SK-N-SH treated with all-trans-retinoic acid at 6 μM for 48 hours (cell line): ENCODE measurements around the gene NALCN.

Experiments
- ARNTL ChIP-seq: fragments of 450-650 bp; formaldehyde crosslinking; IDR thresholded peaks from 2 replicates; pipeline ENCODE4 v1.5.0; 2020; ENCODE audit warnings: low read depth, mild to moderate bottlenecking, moderate library complexity, borderline replicate concordance
- ESRRG ChIP-seq: fragments of 250-450 bp; sonication (Bioruptor Pico); IDR thresholded peaks from 2 replicates; pipeline ENCODE4 v1.6.1; 2021; ENCODE audit warnings: mild to moderate bottlenecking
- ISL1 ChIP-seq: fragments of 250-450 bp; sonication (Bioruptor Pico); IDR thresholded peaks from 2 replicates; pipeline ENCODE4 v2.1.2; 2022; ENCODE audit warnings: mild to moderate bottlenecking, moderate library complexity
- PATZ1 ChIP-seq: fragments of 250-450 bp; sonication (Bioruptor Pico); IDR thresholded peaks from 2 replicates; pipeline ENCODE4 v1.8.0; 2020; ENCODE audit warnings: mild to moderate bottlenecking, moderate library complexity, borderline replicate concordance
- PPARA ChIP-seq: fragments of 250-450 bp; sonication (Bioruptor Pico); IDR thresholded peaks from 2 replicates; pipeline ENCODE4 v1.5.0; 2020; ENCODE audit warnings: mild to moderate bottlenecking, borderline replicate concordance
- RARB ChIP-seq: fragments of 250-450 bp; sonication (Bioruptor Pico); IDR thresholded peaks from 2 replicates; pipeline ENCODE4 v1.8.0; 2021; ENCODE audit warnings: mild to moderate bottlenecking, moderate library complexity
- TSHZ2 ChIP-seq: fragments of 250-450 bp; sonication (Bioruptor Pico); IDR thresholded peaks from 2 replicates; pipeline ENCODE4 v1.5.0; 2020; ENCODE audit warnings: mild to moderate bottlenecking, moderate library complexity
- ZFP30 ChIP-seq: fragments of 450-650 bp; formaldehyde crosslinking; IDR thresholded peaks from 2 replicates; pipeline ENCODE4 v1.5.0; 2022; ENCODE audit warnings: mild to moderate bottlenecking, moderate library complexity
- ZNF8 ChIP-seq: fragments of 450-650 bp; formaldehyde crosslinking; IDR thresholded peaks from 2 replicates; pipeline ENCODE4 v1.5.0; 2020; ENCODE audit warnings: mild to moderate bottlenecking, moderate library complexity

GRCh38 chr13:101417501-101417900 lies 1.2 kb upstream of the NALCN start:
- TF ChIP-seq TSHZ2 (CRISPR knock-in tag) (no peak), ZNF8 (no peak), PATZ1 (no peak), ZFP30 (no peak), ARNTL (CRISPR knock-in tag) (no peak), ESRRG (CRISPR knock-in tag) (no peak), PPARA (CRISPR knock-in tag) (no peak), ISL1 (CRISPR knock-in tag) (no peak), RARB (CRISPR knock-in tag) (no peak)
